ENCODE measurements around the gene RNF13. TPM values are rescaled to one million over a fixed set of nuclear protein-coding genes. Genes with fewer than 3 reads are reported as not detected.

Gene RNF13
- total RNA-seq, 4 donors from 2014 or later: 62.3 to 106 (median 91.1) TPM

- Histone ChIP-seq H3K4me1 (peaks cover 0 to 7% (median 0%) of the 10 kb centered on the region in 3 donors), H3K9me3 (no peaks in the 10 kb centered on the region), H3K27ac (no peak overlapping the region), H3K4me3 (no peak overlapping the region), H3K36me3 (no peaks in the 10 kb centered on the region), H3K27me3 (no peaks in the 10 kb centered on the region)
- no peak for ATAC-seq
- 44 to 69% methylated on average over 1 to 2 of the region's 2 CpGs for WGBS, 2 donors (ENCODE audit: low coverage in 1 of 2)
- no peak for TF ChIP-seq EP300 (IDR thresholded peaks at IDR 0.05)
- no peak for TF ChIP-seq POLR2A (IDR thresholded peaks at IDR 0.05)
- TF ChIP-seq CTCF (IDR thresholded peaks at IDR 0.05): no peak
- no peak for TF ChIP-seq POLR2AphosphoS5 (IDR thresholded peaks at IDR 0.05)
These were observed 35.4 kb upstream of the RNF13 start for GRCh38 chr3:149777414-149778214.

- no peaks in the 10 kb centered on the region for H3K27me3 ChIP-seq
- H3K36me3 ChIP-seq: no peaks in the 10 kb centered on the region
- peaks cover 0 to 7% (median 0%) of the 10 kb centered on the region in 3 donors for H3K4me1 ChIP-seq
- TF ChIP-seq EP300 (IDR thresholded peaks at IDR 0.05): no peak
- H3K4me3 ChIP-seq: no peak overlapping the region
- no peaks in the 10 kb centered on the region for H3K9me3 ChIP-seq
- H3K27ac ChIP-seq: no peak overlapping the region
- 77 to 89% methylated on average over 4 of the region's 4 CpGs for WGBS, 2 donors (ENCODE audit: low coverage in 1 of 2)
- no peak for ATAC-seq
These were observed 31.8 kb upstream of the RNF13 start for GRCh38 chr3:149781211-149781610.

- WGBS, 2 donors (ENCODE audit: low coverage in 1 of 2): 76% methylated on average over 3 of the region's 3 CpGs
- Histone ChIP-seq H3K36me3 (no peaks in the 10 kb centered on the region), H3K4me1 (peaks cover 0 to 7% (median 0%) of the 10 kb centered on the region in 3 donors), H3K4me3 (no peak overlapping the region), H3K9me3 (no peaks in the 10 kb centered on the region), H3K27ac (peak overlapping the region in 1 of 4 donors; percentile 20), H3K27me3 (no peaks in the 10 kb centered on the region)
- TF ChIP-seq CTCF (IDR thresholded peaks at IDR 0.05) (no peak), EP300 (IDR thresholded peaks at IDR 0.05) (no peak), POLR2AphosphoS5 (IDR thresholded peaks at IDR 0.05) (no peak), POLR2A (IDR thresholded peaks at IDR 0.05) (no peak)
- ATAC-seq: no peak
These were observed 31.3 kb upstream of the RNF13 start for GRCh38 chr3:149781741-149782140.

GRCh38 chr3:149783576-149783975, 29.4 kb upstream of the RNF13 start:
- H3K4me3 ChIP-seq: no peak overlapping the region
- H3K36me3 ChIP-seq: no peaks in the 10 kb centered on the region
- H3K4me1 ChIP-seq: no peaks in the 10 kb centered on the region
- TF ChIP-seq POLR2A (IDR thresholded peaks at IDR 0.05): no peak
- TF ChIP-seq CTCF (IDR thresholded peaks at IDR 0.05): no peak
- TF ChIP-seq POLR2AphosphoS5 (IDR thresholded peaks at IDR 0.05): no peak
- TF ChIP-seq EP300 (IDR thresholded peaks at IDR 0.05): no peak
- no peaks in the 10 kb centered on the region for H3K27me3 ChIP-seq
- H3K27ac ChIP-seq: peak overlapping the region in 1 of 4 donors; percentile 53
- H3K9me3 ChIP-seq: no peaks in the 10 kb centered on the region
- ATAC-seq: peak; percentile 77

GRCh38 chr3:149784064-149784704, 28.8 kb upstream of the RNF13 start:
- TF ChIP-seq POLR2A (IDR thresholded peaks at IDR 0.05): no peak
- TF ChIP-seq EP300 (IDR thresholded peaks at IDR 0.05): no peak
- TF ChIP-seq POLR2AphosphoS5 (IDR thresholded peaks at IDR 0.05): no peak
- TF ChIP-seq CTCF (IDR thresholded peaks at IDR 0.05): no peak
- H3K27ac ChIP-seq: peak overlapping the region in 1 of 4 donors; percentile 53
- no peaks in the 10 kb centered on the region for H3K4me1 ChIP-seq
- WGBS, 2 donors (ENCODE audit: low coverage in 1 of 2): 83 to 93% methylated on average over 5 of the region's 5 CpGs
- H3K9me3 ChIP-seq: no peaks in the 10 kb centered on the region
- peak; percentile 41 for ATAC-seq
- no peak overlapping the region for H3K4me3 ChIP-seq
- no peaks in the 10 kb centered on the region for H3K36me3 ChIP-seq
- H3K27me3 ChIP-seq: no peaks in the 10 kb centered on the region
